Testis (tissue), 2 donors: ENCODE results near the gene SEMA4D.

Experiments
- POLR2A ChIP-seq: fragments of 450-650 bp; IDR thresholded peaks from one replicate; pipeline ENCODE4 v1.6.1; 2017; ENCODE audit warnings: antibody characterized with exemption, mild to moderate bottlenecking, moderate library complexity
- TF ChIP-seq, protein P1 (sequence below), 3 experiments: fragments of 450-650 bp in 2 of 3; fragments of 200-600 bp in 1 of 3; sonication (generic) in 1 of 3; IDR thresholded peaks; one replicate each; pipeline ENCODE4 v1.5.1; 2016 to 2019; ENCODE audit warnings: antibody characterized with exemption in 3 of 3, mild to moderate bottlenecking in 2 of 3, moderate library complexity in 1 of 3

DNA sequence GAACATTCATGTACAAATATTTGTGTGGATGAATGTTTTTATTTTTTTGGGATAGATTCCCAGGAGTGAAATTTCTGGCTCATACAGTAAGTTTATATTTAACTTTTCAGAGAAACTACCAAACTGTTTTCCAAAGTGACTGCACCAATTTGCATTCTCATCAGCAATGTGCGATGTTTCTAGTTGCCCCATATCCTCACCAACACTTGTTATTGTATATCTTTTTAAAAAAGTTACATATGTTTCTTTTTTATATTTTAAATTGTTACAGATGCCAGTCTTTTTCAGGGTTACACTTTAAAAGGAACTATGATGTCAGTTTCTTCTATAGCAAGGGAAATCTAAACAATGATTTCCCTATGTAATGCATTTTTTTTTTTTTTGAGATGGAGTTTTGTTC, 49.1 kb upstream of the SEMA4D start:
- TF ChIP-seq, protein P1, sequence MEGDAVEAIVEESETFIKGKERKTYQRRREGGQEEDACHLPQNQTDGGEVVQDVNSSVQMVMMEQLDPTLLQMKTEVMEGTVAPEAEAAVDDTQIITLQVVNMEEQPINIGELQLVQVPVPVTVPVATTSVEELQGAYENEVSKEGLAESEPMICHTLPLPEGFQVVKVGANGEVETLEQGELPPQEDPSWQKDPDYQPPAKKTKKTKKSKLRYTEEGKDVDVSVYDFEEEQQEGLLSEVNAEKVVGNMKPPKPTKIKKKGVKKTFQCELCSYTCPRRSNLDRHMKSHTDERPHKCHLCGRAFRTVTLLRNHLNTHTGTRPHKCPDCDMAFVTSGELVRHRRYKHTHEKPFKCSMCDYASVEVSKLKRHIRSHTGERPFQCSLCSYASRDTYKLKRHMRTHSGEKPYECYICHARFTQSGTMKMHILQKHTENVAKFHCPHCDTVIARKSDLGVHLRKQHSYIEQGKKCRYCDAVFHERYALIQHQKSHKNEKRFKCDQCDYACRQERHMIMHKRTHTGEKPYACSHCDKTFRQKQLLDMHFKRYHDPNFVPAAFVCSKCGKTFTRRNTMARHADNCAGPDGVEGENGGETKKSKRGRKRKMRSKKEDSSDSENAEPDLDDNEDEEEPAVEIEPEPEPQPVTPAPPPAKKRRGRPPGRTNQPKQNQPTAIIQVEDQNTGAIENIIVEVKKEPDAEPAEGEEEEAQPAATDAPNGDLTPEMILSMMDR (IDR thresholded peaks at IDR 0.05), result no peak
- no peak for TF ChIP-seq POLR2A
